ENCODE measurements around the gene CEP112. TPM values are rescaled to one million over a fixed set of nuclear protein-coding genes. Genes with fewer than 3 reads are reported as not detected.
"Not testable (repeated sequence)": the region's sequence is repeated elsewhere in the genome, so short reads cannot be mapped to it uniquely, and the experiment has no call there.

Gene CEP112
- total and polyA plus RNA-seq, 2 experiments from 2014 or later: 4.0 to 4.3 TPM

DNA sequence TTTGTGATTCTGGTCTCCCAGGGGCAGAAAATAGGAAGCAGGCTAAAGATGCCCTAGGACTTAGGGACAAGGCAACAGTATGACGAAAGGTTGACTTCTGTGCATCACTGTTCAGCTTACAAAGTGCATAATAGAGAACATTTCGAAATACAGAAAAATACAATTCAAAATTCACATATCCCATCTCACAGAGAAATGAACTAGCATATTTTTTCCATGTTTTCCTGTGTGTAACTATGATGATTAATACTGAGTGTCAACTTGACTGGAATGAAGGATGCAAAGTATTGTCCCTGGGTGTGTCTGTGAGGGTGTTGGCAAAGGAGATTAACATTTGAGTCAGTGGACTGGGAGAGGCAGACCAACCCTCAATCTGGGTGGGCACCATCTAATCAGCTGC, 365.4 kb downstream of the CEP112 start:
- DNase-seq (ENCODE audit: low spot score); H3K27me3 Mint-ChIP-seq (ENCODE audit: insufficient read depth, low read depth, poor library complexity); H3K27me3 ChIP-seq (ENCODE audit: insufficient read depth); H4K20me1 ChIP-seq (replicated peaks; ENCODE audit: insufficient read depth); H3K4me3 ChIP-seq; H3K9me2 ChIP-seq (ENCODE audit: insufficient read depth); H3K27ac Mint-ChIP-seq; H3K4me1 Mint-ChIP-seq; H3K9me3 Mint-ChIP-seq; H3K36me3 Mint-ChIP-seq (ENCODE audit: low read depth); H3K27ac ChIP-seq (ENCODE audit: low read depth); ATAC-seq; H3K4me1 ChIP-seq (ENCODE audit: insufficient read depth); H3K4me3 Mint-ChIP-seq; H2AFZ ChIP-seq; H3K36me3 ChIP-seq (ENCODE audit: insufficient read depth); H3F3A ChIP-seq (replicated peaks; ENCODE audit: low read depth); H3K4me2 ChIP-seq; H3K79me2 ChIP-seq (replicated peaks; ENCODE audit: insufficient read depth): not testable (repeated sequence)

DNA sequence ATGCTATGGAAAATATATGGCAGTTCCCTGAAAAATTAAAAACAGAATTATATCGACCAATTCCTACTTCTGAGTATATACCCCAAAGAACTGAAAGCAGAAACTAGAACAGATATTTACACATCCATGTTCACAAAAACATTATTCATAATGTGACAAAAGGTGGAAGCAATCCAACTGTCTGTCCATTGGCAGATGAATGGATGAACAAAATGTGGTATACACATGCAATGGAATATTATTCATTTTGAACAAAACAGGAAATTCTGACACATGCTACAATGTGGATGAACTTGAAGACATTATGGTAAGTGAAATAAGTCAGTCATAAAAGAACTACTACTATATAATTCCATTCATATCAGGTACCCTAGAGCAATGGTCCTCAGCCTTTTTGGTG, 367.0 kb downstream of the CEP112 start:
- H3K27me3 ChIP-seq (ENCODE audit: insufficient read depth): no peaks in the 10 kb centered on the region
- Mint-ChIP-seq H3K36me3 (ENCODE audit: low read depth) (no peaks in the 10 kb centered on the region), H3K4me1 (no peaks in the 10 kb centered on the region), H3K9me3 (no peaks in the 10 kb centered on the region), H3K27ac (no peak overlapping the region), H3K4me3 (no peak overlapping the region), H3K27me3 (ENCODE audit: insufficient read depth, low read depth, poor library complexity) (no peaks in the 10 kb centered on the region)
- H3K4me2 ChIP-seq: no peak overlapping the region
- no peaks in the 10 kb centered on the region for H3F3A ChIP-seq (replicated peaks; ENCODE audit: low read depth)
- DNase-seq (ENCODE audit: low spot score) (no peak), ATAC-seq (no peak)
- peaks cover 3% of the 10 kb centered on the region; the same call in 1 of the 2 replicates for H3K4me1 ChIP-seq (ENCODE audit: insufficient read depth)
- H3K79me2 ChIP-seq (replicated peaks; ENCODE audit: insufficient read depth): no peaks in the 10 kb centered on the region
- no peaks in the 10 kb centered on the region for H4K20me1 ChIP-seq (replicated peaks; ENCODE audit: insufficient read depth)
- H3K9me2 ChIP-seq (ENCODE audit: insufficient read depth): peaks cover 5% of the 10 kb centered on the region
- H2AFZ ChIP-seq: no peak overlapping the region
- no peak overlapping the region for H3K27ac ChIP-seq (ENCODE audit: low read depth)
- no peaks in the 10 kb centered on the region for H3K36me3 ChIP-seq (ENCODE audit: insufficient read depth)
- TF ChIP-seq ZNF331 (CRISPR knock-in tag; IDR thresholded peaks at IDR 0.05; ENCODE audit: low read depth): no peak
- no peak for TF ChIP-seq NANOG (IDR thresholded peaks at IDR 0.05; ENCODE audit: borderline replicate concordance)
- TF ChIP-seq, protein P1, sequence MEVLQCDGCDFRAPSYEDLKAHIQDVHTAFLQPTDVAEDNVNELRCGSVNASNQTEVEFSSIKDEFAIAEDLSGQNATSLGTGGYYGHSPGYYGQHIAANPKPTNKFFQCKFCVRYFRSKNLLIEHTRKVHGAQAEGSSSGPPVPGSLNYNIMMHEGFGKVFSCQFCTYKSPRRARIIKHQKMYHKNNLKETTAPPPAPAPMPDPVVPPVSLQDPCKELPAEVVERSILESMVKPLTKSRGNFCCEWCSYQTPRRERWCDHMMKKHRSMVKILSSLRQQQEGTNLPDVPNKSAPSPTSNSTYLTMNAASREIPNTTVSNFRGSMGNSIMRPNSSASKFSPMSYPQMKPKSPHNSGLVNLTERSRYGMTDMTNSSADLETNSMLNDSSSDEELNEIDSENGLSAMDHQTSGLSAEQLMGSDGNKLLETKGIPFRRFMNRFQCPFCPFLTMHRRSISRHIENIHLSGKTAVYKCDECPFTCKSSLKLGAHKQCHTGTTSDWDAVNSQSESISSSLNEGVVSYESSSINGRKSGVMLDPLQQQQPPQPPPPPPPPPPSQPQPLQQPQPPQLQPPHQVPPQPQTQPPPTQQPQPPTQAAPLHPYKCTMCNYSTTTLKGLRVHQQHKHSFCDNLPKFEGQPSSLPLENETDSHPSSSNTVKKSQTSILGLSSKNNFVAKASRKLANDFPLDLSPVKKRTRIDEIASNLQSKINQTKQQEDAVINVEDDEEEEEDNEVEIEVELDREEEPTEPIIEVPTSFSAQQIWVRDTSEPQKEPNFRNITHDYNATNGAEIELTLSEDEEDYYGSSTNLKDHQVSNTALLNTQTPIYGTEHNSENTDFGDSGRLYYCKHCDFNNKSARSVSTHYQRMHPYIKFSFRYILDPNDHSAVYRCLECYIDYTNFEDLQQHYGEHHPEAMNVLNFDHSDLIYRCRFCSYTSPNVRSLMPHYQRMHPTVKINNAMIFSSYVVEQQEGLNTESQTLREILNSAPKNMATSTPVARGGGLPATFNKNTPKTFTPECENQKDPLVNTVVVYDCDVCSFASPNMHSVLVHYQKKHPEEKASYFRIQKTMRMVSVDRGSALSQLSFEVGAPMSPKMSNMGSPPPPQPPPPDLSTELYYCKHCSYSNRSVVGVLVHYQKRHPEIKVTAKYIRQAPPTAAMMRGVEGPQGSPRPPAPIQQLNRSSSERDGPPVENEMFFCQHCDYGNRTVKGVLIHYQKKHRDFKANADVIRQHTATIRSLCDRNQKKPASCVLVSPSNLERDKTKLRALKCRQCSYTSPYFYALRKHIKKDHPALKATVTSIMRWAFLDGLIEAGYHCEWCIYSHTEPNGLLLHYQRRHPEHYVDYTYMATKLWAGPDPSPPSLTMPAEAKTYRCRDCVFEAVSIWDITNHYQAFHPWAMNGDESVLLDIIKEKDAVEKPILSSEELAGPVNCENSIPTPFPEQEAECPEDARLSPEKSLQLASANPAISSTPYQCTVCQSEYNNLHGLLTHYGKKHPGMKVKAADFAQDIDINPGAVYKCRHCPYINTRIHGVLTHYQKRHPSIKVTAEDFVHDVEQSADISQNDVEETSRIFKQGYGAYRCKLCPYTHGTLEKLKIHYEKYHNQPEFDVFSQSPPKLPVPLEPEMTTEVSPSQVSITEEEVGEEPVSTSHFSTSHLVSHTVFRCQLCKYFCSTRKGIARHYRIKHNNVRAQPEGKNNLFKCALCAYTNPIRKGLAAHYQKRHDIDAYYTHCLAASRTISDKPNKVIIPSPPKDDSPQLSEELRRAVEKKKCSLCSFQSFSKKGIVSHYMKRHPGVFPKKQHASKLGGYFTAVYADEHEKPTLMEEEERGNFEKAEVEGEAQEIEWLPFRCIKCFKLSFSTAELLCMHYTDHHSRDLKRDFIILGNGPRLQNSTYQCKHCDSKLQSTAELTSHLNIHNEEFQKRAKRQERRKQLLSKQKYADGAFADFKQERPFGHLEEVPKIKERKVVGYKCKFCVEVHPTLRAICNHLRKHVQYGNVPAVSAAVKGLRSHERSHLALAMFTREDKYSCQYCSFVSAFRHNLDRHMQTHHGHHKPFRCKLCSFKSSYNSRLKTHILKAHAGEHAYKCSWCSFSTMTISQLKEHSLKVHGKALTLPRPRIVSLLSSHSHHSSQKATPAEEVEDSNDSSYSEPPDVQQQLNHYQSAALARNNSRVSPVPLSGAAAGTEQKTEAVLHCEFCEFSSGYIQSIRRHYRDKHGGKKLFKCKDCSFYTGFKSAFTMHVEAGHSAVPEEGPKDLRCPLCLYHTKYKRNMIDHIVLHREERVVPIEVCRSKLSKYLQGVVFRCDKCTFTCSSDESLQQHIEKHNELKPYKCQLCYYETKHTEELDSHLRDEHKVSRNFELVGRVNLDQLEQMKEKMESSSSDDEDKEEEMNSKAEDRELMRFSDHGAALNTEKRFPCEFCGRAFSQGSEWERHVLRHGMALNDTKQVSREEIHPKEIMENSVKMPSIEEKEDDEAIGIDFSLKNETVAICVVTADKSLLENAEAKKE (CRISPR knock-in tag; IDR thresholded peaks at IDR 0.05): no peak
- TF ChIP-seq, protein P2, sequence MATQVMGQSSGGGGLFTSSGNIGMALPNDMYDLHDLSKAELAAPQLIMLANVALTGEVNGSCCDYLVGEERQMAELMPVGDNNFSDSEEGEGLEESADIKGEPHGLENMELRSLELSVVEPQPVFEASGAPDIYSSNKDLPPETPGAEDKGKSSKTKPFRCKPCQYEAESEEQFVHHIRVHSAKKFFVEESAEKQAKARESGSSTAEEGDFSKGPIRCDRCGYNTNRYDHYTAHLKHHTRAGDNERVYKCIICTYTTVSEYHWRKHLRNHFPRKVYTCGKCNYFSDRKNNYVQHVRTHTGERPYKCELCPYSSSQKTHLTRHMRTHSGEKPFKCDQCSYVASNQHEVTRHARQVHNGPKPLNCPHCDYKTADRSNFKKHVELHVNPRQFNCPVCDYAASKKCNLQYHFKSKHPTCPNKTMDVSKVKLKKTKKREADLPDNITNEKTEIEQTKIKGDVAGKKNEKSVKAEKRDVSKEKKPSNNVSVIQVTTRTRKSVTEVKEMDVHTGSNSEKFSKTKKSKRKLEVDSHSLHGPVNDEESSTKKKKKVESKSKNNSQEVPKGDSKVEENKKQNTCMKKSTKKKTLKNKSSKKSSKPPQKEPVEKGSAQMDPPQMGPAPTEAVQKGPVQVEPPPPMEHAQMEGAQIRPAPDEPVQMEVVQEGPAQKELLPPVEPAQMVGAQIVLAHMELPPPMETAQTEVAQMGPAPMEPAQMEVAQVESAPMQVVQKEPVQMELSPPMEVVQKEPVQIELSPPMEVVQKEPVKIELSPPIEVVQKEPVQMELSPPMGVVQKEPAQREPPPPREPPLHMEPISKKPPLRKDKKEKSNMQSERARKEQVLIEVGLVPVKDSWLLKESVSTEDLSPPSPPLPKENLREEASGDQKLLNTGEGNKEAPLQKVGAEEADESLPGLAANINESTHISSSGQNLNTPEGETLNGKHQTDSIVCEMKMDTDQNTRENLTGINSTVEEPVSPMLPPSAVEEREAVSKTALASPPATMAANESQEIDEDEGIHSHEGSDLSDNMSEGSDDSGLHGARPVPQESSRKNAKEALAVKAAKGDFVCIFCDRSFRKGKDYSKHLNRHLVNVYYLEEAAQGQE (IDR thresholded peaks at IDR 0.05; ENCODE audit: unreplicated experiment): no peak
- TF ChIP-seq STAT1 (IDR thresholded peaks at IDR 0.05; ENCODE audit: unreplicated experiment): no peak
- TF ChIP-seq EZH2 (IDR thresholded peaks at IDR 0.05; ENCODE audit: low read depth, unreplicated experiment): no peak
- H3K4me3 ChIP-seq: no peak overlapping the region
